Skin of body (tissue), 2 donors: ENCODE data around the gene GNAZ. TPM values are rescaled to one million over a fixed set of nuclear protein-coding genes. Genes with fewer than 3 reads are reported as not detected.
A peak's percentile ranks its signal among the peaks of the same experiment; 100 is the strongest.
"Not testable (repeated sequence)": the region's sequence is repeated elsewhere in the genome, so short reads cannot be mapped to it uniquely, and the experiment has no call there.

ENCODE experiments used
- DNase-seq: peaks from one replicate; lab custom pipeline; 2025; lab: John Stamatoyannopoulos, UW
- total RNA-seq: library from RNA; depleted of rRNA; stranded (reverse); fragments of >200 nt; gene quantifications from one replicate; pipeline ENCODE4 v1.2.3, GENCODE V29; 2014

GNAZ gene
- total RNA-seq, 1 donor from 2014 or later: 1.8 TPM

GRCh38 chr22:23130697-23131096, 60.4 kb downstream of the GNAZ start:
- DNase-seq: no peak

- no peak for DNase-seq
Observed at GRCh38 chr22:23131931-23132330, 61.6 kb downstream of the GNAZ start.

GRCh38 chr22:23132376-23133091, 62.2 kb downstream of the GNAZ start:
- no peak for DNase-seq

DNA sequence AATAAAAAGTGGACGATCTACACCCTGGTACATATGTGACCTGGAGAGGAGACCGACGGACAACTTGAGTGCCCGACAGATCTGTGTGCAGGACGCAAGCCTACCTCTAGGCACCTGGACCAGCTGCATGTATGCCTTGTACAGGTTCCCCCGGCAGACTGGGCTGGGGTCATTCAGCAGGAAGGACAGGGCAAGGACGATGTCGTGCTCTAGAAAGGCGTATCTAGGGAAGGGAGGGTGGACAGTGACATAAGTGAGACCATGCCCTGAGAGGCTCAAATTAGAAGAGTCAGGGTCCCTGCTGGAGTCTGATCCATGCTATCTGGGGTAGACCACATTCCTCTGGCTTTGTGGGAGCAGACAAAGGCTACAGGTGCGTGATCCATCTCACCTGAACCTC, 63.6 kb downstream of the GNAZ start:
- no peak for DNase-seq

- not testable (repeated sequence) for DNase-seq
Observed at GRCh38 chr22:23136991-23137390, 66.7 kb downstream of the GNAZ start.

DNA sequence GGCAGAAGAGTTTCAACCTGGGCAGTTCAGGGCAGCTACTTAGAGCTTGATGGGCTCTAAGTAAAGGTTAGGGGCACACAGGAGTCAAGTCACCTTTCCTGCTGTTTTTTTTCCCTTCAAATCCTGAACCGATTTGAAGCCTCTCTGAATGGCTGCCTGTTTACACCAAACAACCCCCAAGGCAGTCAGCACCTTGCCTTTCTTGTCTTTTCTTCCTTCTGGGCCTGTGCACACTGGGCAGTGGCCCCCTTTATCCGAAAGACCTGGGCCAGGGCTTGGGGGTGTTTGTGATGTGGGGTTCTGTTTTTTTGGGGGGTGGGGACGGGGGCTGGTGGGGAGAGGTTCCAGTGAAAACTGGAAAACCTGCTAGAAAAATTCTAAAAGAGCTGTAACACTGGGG, 67.1 kb downstream of the GNAZ start:
- no peak for DNase-seq

- DNase-seq: no peak
Observed at GRCh38 chr22:23137905-23138561, 67.7 kb downstream of the GNAZ start.

- DNase-seq: no peak
Observed at GRCh38 chr22:23138584-23139435, 68.5 kb downstream of the GNAZ start.

- no peak for DNase-seq
Observed at GRCh38 chr22:23140385-23140784, 70.1 kb downstream of the GNAZ start.

DNA sequence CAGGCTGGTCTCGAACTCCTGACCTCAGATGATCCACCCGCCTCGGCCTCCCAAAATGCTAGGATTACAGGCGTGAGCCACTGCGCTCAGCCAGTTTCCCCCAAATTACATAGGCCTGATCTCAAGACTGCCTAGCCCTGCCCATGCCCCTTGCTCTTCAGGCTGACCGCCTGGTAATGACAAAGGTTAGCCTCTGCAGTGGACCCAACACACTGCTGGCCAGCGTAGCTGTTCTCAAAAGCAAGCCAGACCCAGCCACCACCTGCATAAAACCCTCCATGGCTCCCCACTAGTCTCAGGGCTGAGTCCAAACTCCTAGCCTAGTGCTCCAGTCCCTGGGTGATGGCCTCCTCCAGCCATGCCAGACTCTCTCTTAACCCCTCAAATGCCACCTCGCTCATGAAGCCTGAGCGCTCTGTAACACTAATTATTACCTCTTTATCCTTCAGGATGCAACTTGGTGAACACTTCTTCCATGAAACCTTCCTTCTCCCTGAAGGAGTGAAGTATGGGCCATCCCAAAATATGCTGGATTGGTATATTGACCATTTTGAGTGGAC, 72.3 kb downstream of the GNAZ start:
- DNase-seq: no peak

DNA sequence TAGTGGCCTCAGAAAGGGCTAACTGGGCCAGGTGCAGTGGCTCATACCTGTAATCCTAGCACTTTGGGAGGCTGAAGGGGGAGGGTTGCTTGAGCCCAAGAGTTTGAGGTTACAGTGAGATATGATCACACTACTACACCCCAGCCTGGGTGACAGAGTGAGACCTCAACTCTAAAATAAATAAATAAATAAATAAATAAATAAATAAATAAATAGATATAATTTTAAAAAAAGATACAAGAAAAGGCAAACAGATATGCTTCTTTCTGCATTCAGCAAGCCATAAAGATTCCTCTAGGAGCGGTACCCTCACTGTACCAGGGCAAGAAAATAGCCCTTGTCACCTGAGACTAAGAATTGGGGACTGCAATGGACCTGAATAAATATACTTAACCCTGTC, 72.8 kb downstream of the GNAZ start:
- no peak for DNase-seq

- DNase-seq: no peak
Observed at GRCh38 chr22:23144432-23144831, 74.1 kb downstream of the GNAZ start.

GRCh38 chr22:23144932-23145877, 74.9 kb downstream of the GNAZ start, which contains the start of gene RAB36:
Gene RAB36, plus strand, starts transcription at chr22:23145477. Its CDS starts 1,140 bp downstream, at chr22:23146617.
- peak; percentile 78 for DNase-seq

GRCh38 chr22:23145878-23146470, 75.7 kb downstream of the GNAZ start:
- no peak for DNase-seq

DNA sequence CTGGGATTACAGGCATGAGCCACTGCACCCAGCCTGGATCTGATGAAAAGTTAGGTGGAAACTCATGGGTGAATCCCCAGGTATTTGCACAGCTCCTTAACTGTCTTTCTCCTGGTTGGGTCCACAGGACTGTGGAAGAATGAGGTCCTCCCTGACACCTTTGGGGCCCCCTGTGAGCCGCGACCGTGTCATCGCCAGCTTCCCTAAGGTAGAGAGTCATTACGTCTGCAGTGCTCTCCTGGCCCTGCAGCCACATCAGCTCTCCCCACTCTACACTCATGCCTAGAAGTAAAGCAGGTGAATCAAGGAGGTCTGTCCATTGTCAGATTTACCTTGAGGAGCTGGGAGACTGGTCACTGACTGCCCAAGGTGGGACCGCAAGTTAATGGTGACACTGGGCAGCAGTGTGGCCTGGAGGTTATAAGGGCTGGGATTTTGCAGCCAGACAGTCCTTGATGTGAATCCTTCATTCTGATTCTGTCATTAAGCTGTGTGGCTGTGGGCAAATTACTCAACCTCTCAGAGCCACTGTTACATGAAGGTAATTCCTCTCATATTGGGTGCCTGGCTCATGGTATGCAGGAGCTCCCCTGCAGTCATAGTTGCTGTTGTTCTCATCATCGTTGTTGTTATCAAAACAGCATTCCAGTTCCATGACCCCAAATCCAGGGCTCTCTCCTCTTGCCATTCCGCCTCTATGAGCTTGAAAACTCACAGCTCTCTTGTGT, 76.3 kb downstream of the GNAZ start:
- no peak for DNase-seq

GRCh38 chr22:23147617-23148387, 77.5 kb downstream of the GNAZ start:
- DNase-seq: peak; percentile 41

DNA sequence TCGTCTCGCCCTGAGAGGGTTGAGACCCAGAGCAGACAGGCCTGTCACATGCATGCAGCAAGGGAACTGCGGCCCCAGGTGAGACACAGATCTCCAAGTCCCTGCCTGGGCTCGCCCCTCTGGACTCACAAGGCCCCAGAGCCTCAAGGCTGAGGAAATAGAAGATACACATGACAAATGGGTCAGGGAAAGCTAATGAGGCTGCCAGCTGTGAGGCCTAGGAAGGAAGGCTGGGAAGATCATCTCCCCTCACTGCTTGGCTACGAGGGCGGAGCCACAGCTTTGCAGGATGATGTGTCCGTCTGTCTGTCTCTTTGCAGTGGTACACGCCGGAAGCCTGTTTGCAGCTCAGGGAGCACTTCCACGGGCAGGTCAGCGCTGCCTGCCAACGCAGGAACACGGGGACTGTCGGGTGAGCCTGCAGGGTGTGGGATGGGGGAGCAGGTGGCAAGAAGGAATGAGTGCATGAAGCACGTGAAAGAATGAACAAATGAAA, 79.5 kb downstream of the GNAZ start:
- DNase-seq: no peak

GRCh38 chr22:23150762-23151161, 80.4 kb downstream of the GNAZ start:
- DNase-seq: no peak

DNA sequence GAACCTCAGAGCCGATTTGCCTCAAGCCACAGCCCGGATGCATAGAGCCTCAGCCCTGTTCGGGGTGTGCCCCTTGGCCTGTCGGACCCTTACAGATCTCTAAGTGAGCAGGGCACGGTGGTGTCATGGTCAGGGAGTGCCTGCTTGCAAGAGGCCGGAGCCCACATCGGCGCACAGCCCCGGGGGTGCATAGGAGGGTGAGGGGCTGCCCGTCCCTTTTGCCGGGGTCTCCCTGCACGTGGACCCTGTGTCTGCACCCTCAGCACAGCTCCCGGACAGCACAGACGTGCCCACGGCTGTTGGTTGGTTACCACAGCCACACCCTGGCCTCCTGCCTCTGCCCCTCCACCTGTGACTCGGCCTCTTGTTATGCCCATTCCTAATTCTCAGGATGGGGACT, 81.5 kb downstream of the GNAZ start:
- DNase-seq: no peak
